Psoas muscle (tissue), 8 donors: ENCODE measurements around the gene HMGCR. TPM values are rescaled to one million over a fixed set of nuclear protein-coding genes. Genes with fewer than 3 reads are reported as not detected.

Experiments
- ATAC-seq, 4 donors: fragments of 200-7000 bp; cut with Tn5 transposase; one replicate each; pipeline ENCODE4 v1.9.1; 2020; ENCODE audit warnings: moderate library complexity in 3 of 4, mild to moderate bottlenecking in 2 of 4
- DNase-seq, 2 donors: peaks; one replicate each; pipeline ENCODE4 v3.0.0-alpha.2; 2020
- H3K27ac ChIP-seq: fragments of 200-600 bp; one replicate; pipeline ENCODE4 v1.8.0; 2022
- H3K27me3 ChIP-seq, 3 donors: fragments of 200-600 bp in 1 of 3; one replicate each; pipeline versions ENCODE4 v1.6.1 to v1.8.0; 2013 to 2022; ENCODE audit warnings: low read length in 2 of 3, mild to moderate bottlenecking in 2 of 3, moderate library complexity in 1 of 3; ENCODE audit not compliant: insufficient read depth in 3 of 3
- H3K36me3 ChIP-seq, 2 donors: fragments of 200-600 bp in 1 of 2; one replicate each; pipeline versions ENCODE4 v1.6.1 to v1.8.0; 2013 to 2022; ENCODE audit warnings: low read depth in 1 of 2, mild to moderate bottlenecking in 1 of 2, moderate library complexity in 1 of 2; ENCODE audit not compliant: insufficient read depth in 1 of 2
- H3K4me1 ChIP-seq: fragments of 200-600 bp; one replicate; pipeline ENCODE4 v1.8.0; 2022
- H3K4me3 ChIP-seq: fragments of 200-600 bp; one replicate; pipeline ENCODE4 v1.8.0; 2022; ENCODE audit warnings: mild to moderate bottlenecking
- H3K9me3 ChIP-seq: fragments of 200-600 bp; one replicate; pipeline ENCODE4 v1.8.0; 2022
- WGBS, 3 donors: extraction: QIAGEN DNeasy Blood & Tissue Kit; methylation state at CpG; one replicate each; pipeline versions ENCODE4 v1.1.6 to v1.1.7; 2013; 5-methylcytosine and 5-hydroxymethylcytosine counted together
- intact Hi-C, 2 donors: fragments of 100-400 bp; cut with DNase I; formaldehyde crosslinking; loops; one replicate each; pipeline versions ENCODE4 v1.11.0 to v1.14.2; 2022
- polyA plus RNA-seq, 3 donors: library from polyadenylated mRNA; stranded (reverse); fragments of 200-250 nt; gene quantifications; one replicate each; pipeline ENCODE4 v1.2.3, GENCODE V29; 2013
- total RNA-seq, 4 donors: library from RNA; stranded (reverse); fragmentation: NEBNext Ultra II Directional in 2 of 4; extraction: Animal tissue kit (Norgen Biotek cat#: 25700) in 2 of 4; gene quantifications; one replicate each; pipeline versions ENCODE4 v1.2.1 to v1.2.4, GENCODE V29; 2021 to 2023
- TF ChIP-seq, protein P1 (sequence below): fragments of 200-600 bp; IDR thresholded peaks from one replicate; pipeline ENCODE4 v1.8.0; 2022; ENCODE audit warnings: antibody characterized with exemption
- donor health status: healthy with polysubstance abuse.
- donor health status: DM: no; HTN: no; CAD: no; lungs with moderate emphysema.
- donor health status: Bipolar disorder and iron deficiency.
- donor health status: healthy.
- donor health status: DM: yes; HTN: yes; CAD: no.
- donor health status: DM: no; HTN: no; CAD: no.
- donor health status: DM: no; HTN: no; CAD: no.
- donor health status: DM: yes; HTN: yes; CAD: no.

The HMGCR gene
- total and polyA plus RNA-seq, 7 donors: 2.9 to 11.7 (median 6.3) TPM

DNA sequence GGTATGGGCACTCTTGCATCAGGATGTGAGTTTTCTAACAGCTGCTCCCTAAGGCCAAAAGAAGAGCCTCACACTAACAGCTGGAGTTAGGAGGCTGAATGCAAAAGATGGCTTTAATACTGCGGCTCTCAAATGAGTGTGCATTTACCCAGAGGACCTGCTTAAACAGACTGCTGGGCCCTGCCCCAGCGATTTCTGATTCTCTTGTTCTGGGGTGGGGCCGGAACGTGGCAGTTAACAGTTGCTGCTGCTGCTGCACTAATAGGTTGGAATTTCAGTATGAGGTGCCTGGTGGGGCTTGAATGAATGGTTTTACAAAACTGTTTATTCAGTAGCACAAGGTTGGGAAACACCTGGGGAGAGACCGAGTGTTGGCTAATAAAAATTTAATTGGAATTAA lies 26.1 kb downstream of the HMGCR start:
- intact Hi-C loops: no loop called here
- Histone ChIP-seq H3K4me1 (no peaks in the 10 kb centered on the region), H3K9me3 (no peaks in the 10 kb centered on the region), H3K27ac (no peak overlapping the region), H3K27me3 (no peaks in the 10 kb centered on the region), H3K4me3 (no peak overlapping the region), H3K36me3 (peaks cover 10 to 41% of the 10 kb centered on the region in 2 donors)
- DNase-seq (no peak), ATAC-seq (no peak)
- WGBS, 3 donors: 27 to 46% (median 32%) methylated on average over 5 of the region's 5 CpGs
- TF ChIP-seq, protein P1, sequence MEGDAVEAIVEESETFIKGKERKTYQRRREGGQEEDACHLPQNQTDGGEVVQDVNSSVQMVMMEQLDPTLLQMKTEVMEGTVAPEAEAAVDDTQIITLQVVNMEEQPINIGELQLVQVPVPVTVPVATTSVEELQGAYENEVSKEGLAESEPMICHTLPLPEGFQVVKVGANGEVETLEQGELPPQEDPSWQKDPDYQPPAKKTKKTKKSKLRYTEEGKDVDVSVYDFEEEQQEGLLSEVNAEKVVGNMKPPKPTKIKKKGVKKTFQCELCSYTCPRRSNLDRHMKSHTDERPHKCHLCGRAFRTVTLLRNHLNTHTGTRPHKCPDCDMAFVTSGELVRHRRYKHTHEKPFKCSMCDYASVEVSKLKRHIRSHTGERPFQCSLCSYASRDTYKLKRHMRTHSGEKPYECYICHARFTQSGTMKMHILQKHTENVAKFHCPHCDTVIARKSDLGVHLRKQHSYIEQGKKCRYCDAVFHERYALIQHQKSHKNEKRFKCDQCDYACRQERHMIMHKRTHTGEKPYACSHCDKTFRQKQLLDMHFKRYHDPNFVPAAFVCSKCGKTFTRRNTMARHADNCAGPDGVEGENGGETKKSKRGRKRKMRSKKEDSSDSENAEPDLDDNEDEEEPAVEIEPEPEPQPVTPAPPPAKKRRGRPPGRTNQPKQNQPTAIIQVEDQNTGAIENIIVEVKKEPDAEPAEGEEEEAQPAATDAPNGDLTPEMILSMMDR: no peak

DNA sequence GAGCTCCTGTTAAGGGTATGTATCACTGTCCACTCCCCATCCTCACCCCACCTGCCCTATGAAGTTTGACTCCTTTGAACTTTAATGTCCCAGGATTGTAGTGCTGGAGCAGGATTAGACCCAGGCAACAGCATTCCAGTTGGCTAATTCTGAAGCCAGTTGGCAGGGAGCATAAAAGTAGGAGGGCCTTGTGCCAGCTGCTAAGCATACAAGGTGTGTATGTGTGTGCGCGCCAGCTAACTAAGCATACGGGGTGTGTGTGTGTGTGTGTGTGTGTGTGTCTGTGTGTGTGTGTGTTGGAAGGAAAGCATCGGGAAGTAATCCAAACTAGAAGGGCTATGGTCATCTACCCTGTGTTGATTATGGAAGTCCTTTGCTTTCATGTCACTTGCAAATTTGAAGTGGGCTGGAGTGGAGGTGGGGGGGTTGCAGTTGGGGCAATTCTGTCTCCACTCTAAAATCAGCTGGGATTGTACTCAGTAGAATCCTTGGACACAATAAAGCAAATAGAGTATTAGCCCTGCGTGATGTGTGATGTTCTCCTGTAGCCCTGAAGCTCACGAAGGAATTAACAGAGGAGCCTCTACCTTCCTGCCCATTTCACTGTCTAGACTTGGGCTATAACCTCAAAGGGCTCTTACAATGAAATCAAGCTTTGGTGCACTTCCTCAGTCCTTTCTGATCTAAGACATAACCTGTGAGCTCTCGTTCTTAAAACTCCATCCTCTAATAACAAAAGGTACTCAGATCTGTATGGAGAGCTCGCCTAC lies 26.9 kb downstream of the HMGCR start:
- Histone ChIP-seq H3K9me3 (no peaks in the 10 kb centered on the region), H3K4me1 (no peaks in the 10 kb centered on the region), H3K36me3 (peaks cover 10 to 33% of the 10 kb centered on the region in 2 donors), H3K4me3 (no peak overlapping the region), H3K27ac (no peak overlapping the region), H3K27me3 (no peaks in the 10 kb centered on the region)
- TF ChIP-seq, protein P1: no peak
- ATAC-seq: peak; percentile 31 to 79 (median 59)
- no peak for DNase-seq
- intact Hi-C loops: no loop called here
- 53 to 68% (median 57%) methylated on average over 8 of the region's 8 CpGs for WGBS, 3 donors

DNA sequence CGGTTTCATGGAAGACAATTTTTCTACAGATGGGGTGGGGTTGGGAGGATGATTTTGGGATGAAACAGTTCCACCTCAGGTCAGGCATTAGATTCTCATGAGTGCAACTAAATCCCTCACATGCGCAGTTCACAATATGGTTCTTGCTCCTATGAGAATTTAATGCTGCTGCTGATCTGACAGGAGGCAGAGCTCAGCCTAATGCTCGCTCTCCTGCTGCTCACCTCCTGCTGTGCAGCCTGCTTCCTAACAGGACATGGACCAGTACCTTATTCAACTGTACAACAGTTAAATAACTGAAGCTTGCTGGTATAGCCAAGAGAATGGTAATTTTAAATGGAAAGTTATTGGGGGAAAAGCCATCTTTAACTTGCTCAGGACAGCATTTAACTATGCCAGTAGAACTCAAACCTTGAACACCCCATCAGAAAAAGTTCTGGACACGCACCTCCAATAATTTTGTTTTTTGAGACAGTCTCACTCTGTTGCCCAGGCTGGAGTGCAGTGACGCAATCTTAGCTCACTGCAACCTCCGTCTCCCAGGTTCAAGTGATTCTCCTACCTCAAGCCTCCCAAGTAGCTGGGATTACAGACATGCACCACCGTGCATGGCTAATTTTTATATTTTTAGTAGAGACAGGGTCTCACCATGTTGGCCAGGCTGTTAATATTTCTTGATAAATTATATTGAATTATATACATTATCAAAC lies 27.7 kb downstream of the HMGCR start:
- TF ChIP-seq, protein P1: no peak

DNA sequence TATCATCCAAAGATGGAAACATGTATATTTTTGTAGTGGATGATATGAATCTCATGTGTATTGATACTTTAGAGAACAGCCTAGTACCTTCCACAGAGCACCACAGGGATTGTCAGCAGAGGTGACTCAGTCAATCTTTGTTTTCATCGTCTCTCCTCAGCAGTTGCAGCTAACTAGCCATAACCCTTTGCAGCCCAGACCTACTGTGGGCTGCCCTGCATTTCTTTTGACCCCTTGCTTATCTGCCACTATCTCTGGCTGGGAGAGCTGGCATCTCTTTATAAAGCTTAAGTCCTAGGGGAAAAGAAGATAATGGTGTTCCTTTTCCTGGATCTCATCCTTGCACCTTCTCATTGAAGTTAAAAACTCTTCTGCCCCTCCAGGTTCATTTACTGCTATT lies 28.7 kb downstream of the HMGCR start:
- DNase-seq (no peak), ATAC-seq (no peak)
- Histone ChIP-seq H3K9me3 (no peaks in the 10 kb centered on the region), H3K4me3 (no peak overlapping the region), H3K4me1 (no peaks in the 10 kb centered on the region), H3K27ac (no peak overlapping the region), H3K27me3 (no peaks in the 10 kb centered on the region), H3K36me3 (peaks cover 0 to 14% of the 10 kb centered on the region in 2 donors)
- intact Hi-C loops: no loop called here
- TF ChIP-seq, protein P1: no peak
- 41 to 48% (median 46%) methylated on average over 1 of the region's 1 CpG for WGBS, 3 donors

More for the DNA sequence above, 27.7 kb downstream of the HMGCR start:
- Histone ChIP-seq H3K27ac (no peak overlapping the region), H3K9me3 (no peaks in the 10 kb centered on the region), H3K36me3 (peaks cover 8 to 25% of the 10 kb centered on the region in 2 donors), H3K27me3 (no peaks in the 10 kb centered on the region), H3K4me1 (no peaks in the 10 kb centered on the region), H3K4me3 (no peak overlapping the region)
- ATAC-seq (no peak), DNase-seq (no peak)
- 80 to 85% (median 85%) methylated on average over 7 of the region's 7 CpGs for WGBS, 3 donors
- intact Hi-C loops: no loop called here
